ENCODE measurements around the gene PFKM.
A peak's percentile ranks its signal among the peaks of the same experiment; 100 is the strongest.

The PFKM gene

GRCh38 chr12:48165089-48165981, 46.2 kb downstream of the PFKM start:
- peak; percentile 67 for DNase-seq (ENCODE audit: low read depth)
- TF ChIP-seq, protein P1, sequence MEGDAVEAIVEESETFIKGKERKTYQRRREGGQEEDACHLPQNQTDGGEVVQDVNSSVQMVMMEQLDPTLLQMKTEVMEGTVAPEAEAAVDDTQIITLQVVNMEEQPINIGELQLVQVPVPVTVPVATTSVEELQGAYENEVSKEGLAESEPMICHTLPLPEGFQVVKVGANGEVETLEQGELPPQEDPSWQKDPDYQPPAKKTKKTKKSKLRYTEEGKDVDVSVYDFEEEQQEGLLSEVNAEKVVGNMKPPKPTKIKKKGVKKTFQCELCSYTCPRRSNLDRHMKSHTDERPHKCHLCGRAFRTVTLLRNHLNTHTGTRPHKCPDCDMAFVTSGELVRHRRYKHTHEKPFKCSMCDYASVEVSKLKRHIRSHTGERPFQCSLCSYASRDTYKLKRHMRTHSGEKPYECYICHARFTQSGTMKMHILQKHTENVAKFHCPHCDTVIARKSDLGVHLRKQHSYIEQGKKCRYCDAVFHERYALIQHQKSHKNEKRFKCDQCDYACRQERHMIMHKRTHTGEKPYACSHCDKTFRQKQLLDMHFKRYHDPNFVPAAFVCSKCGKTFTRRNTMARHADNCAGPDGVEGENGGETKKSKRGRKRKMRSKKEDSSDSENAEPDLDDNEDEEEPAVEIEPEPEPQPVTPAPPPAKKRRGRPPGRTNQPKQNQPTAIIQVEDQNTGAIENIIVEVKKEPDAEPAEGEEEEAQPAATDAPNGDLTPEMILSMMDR (conservative IDR thresholded peaks at IDR 0.05; ENCODE audit: low read length), result peak; percentile 99

GRCh38 chr12:48169011-48169410, 49.8 kb downstream of the PFKM start:
- no peak overlapping the region for H3K4me3 ChIP-seq (ENCODE audit: low read length)
- TF ChIP-seq, protein P1 (conservative IDR thresholded peaks at IDR 0.05; ENCODE audit: low read length), result no peak
- DNase-seq (ENCODE audit: low read depth), result no peak

More at GRCh38 chr12:48165089-48165981, 46.2 kb downstream of the PFKM start:
- no peak overlapping the region for H3K4me3 ChIP-seq (ENCODE audit: low read length)

GRCh38 chr12:48175613-48176416, 56.7 kb downstream of the PFKM start:
- peak; percentile 48 for DNase-seq (ENCODE audit: low read depth)
- no peak overlapping the region; the same call in 1 of the 2 replicates for H3K4me3 ChIP-seq (ENCODE audit: low read length)
- TF ChIP-seq, protein P1 (conservative IDR thresholded peaks at IDR 0.05; ENCODE audit: low read length), result no peak

- DNase-seq (ENCODE audit: low read depth), result no peak
- no peak overlapping the region for H3K4me3 ChIP-seq (ENCODE audit: low read length)
- TF ChIP-seq, protein P1 (conservative IDR thresholded peaks at IDR 0.05; ENCODE audit: low read length), result no peak
Measured at GRCh38 chr12:48176417-48176751, 57.2 kb downstream of the PFKM start.

DNA sequence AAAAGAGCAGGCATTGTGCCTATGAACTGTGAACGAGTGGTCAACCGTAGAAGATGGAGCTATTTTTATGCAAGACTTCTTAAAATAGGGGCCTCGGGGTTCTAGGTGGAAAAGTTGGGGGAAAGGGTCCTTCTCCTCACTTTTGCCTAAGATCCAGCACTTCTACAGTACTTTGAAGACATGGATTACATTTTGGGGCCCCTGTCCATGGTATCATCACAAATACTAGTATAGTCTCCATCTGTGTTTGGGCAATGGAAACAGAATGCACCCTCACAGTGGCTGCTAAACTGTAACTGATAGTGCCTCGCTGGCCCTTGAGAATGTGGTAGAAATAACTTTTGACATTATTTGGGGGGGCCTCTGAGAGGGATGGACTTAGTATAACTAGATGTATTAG, 58.8 kb downstream of the PFKM start:
- no peak overlapping the region for H3K4me3 ChIP-seq (ENCODE audit: low read length)
- TF ChIP-seq, protein P1 (conservative IDR thresholded peaks at IDR 0.05; ENCODE audit: low read length), result no peak
- no peak for DNase-seq (ENCODE audit: low read depth)

- H3K4me3 ChIP-seq (ENCODE audit: low read length), result no peak overlapping the region
- TF ChIP-seq, protein P1 (conservative IDR thresholded peaks at IDR 0.05; ENCODE audit: low read length), result no peak
- DNase-seq (ENCODE audit: low read depth), result no peak
Measured at GRCh38 chr12:48179466-48179865, 60.3 kb downstream of the PFKM start.
